Neuronal stem cell (in vitro differentiated cells): ENCODE data around the gene OPRD1.

Experiments
- DNase-seq: peaks from one replicate; pipeline ENCODE4 v3.0.0-alpha.2; 2013; ENCODE audit warnings: low spot score
- H2AFZ ChIP-seq: one replicate; pipeline ENCODE4 v1.6.1; 2013; ENCODE audit warnings: mild to moderate bottlenecking, low read length, inconsistent platforms
- H2AK5ac ChIP-seq: 2 replicates; pipeline ENCODE4 v1.6.1; 2013; ENCODE audit warnings: low read depth, mild to moderate bottlenecking, inconsistent platforms, low read length, moderate library complexity, mixed read lengths
- H2BK120ac ChIP-seq: 2 replicates; pipeline ENCODE4 v1.6.1; 2013; ENCODE audit warnings: low read depth, mild to moderate bottlenecking, inconsistent platforms, low read length, moderate library complexity, mixed read lengths
- H2BK12ac ChIP-seq: one replicate; pipeline ENCODE4 v1.6.1; 2013; ENCODE audit warnings: low read length, inconsistent platforms
- H2BK15ac ChIP-seq: 2 replicates; pipeline ENCODE4 v1.6.1; 2013; ENCODE audit warnings: mild to moderate bottlenecking, low read length, inconsistent platforms, mixed read lengths
- H2BK5ac ChIP-seq: one replicate; pipeline ENCODE4 v1.6.1; 2013; ENCODE audit warnings: inconsistent platforms, mild to moderate bottlenecking, low read length, moderate library complexity
- H3K14ac ChIP-seq: one replicate; pipeline ENCODE4 v1.6.1; 2013; ENCODE audit warnings: low read length, inconsistent platforms
- H3K18ac ChIP-seq: 2 replicates; pipeline ENCODE4 v1.6.1; 2013; ENCODE audit warnings: low read length, inconsistent platforms
- H3K23ac ChIP-seq: 2 replicates; pipeline ENCODE4 v1.6.1; 2013; ENCODE audit warnings: low read depth, mild to moderate bottlenecking, mixed read lengths, low read length, inconsistent platforms; ENCODE audit not compliant: poor library complexity
- H3K27ac ChIP-seq: replicated peaks from 3 replicates; pipeline ENCODE4 v1.5.1; 2013; ENCODE audit warnings: low read length, inconsistent platforms
- H3K27me3 ChIP-seq, 3 experiments: 2 replicates each; pipeline ENCODE4 v1.6.1; 2013; ENCODE audit warnings: low read length in 3 of 3, mild to moderate bottlenecking in 2 of 3, inconsistent platforms in 1 of 3, low read depth in 1 of 3, mixed read lengths in 1 of 3, moderate library complexity in 1 of 3; ENCODE audit not compliant: control insufficient read depth in 3 of 3, insufficient read depth in 3 of 3
- H3K36me3 ChIP-seq, 2 donors: replicated peaks in 1 of 2; 2 replicates each; pipeline ENCODE4 v1.6.1; 2013; ENCODE audit warnings: low read length in 2 of 2; ENCODE audit not compliant: control insufficient read depth in 2 of 2, insufficient read depth in 2 of 2
- H3K4ac ChIP-seq: 2 replicates; pipeline ENCODE4 v1.6.1; 2013; ENCODE audit warnings: inconsistent platforms, mild to moderate bottlenecking, low read length, moderate library complexity
- H3K4me1 ChIP-seq, 2 donors: 1 replicate in 1 of 2; 2 replicates in 1 of 2; pipeline ENCODE4 v1.6.1; 2013; ENCODE audit warnings: low read length in 2 of 2, low read depth in 1 of 2; ENCODE audit not compliant: control insufficient read depth in 2 of 2, insufficient read depth in 1 of 2
- H3K4me2 ChIP-seq: one replicate; pipeline ENCODE4 v1.6.1; 2013; ENCODE audit warnings: mild to moderate bottlenecking, low read length, inconsistent platforms; ENCODE audit not compliant: insufficient read depth, poor library complexity, severe bottlenecking
- H3K4me3 ChIP-seq, 2 donors: 2 replicates each; pipeline ENCODE4 v1.5.1; 2013; ENCODE audit warnings: low read length in 2 of 2, mild to moderate bottlenecking in 2 of 2, inconsistent platforms in 1 of 2, moderate library complexity in 1 of 2
- H3K79me1 ChIP-seq: one replicate; pipeline ENCODE4 v1.6.1; 2013; ENCODE audit warnings: low read depth, mild to moderate bottlenecking, inconsistent platforms, low read length, moderate library complexity
- H3K9ac ChIP-seq: one replicate; pipeline ENCODE4 v1.6.1; 2013; ENCODE audit warnings: mild to moderate bottlenecking, low read depth, low read length, inconsistent platforms; ENCODE audit not compliant: poor library complexity
- H3K9me3 ChIP-seq, 2 donors: replicated peaks in 1 of 2; 2 replicates each; pipeline versions ENCODE3 to v1.6.1; 2013; ENCODE audit warnings: low read length in 2 of 2, mild to moderate bottlenecking in 2 of 2, inconsistent platforms in 1 of 2, low read depth in 1 of 2, mixed read lengths in 1 of 2, moderate library complexity in 1 of 2; ENCODE audit not compliant: control insufficient read depth in 2 of 2, insufficient read depth in 1 of 2
- H4K8ac ChIP-seq: one replicate; pipeline ENCODE4 v1.6.1; 2013; ENCODE audit warnings: low read depth, mild to moderate bottlenecking, inconsistent platforms, low read length, moderate library complexity
- H4K91ac ChIP-seq: one replicate; pipeline ENCODE4 v1.6.1; 2013; ENCODE audit warnings: low read length, low read depth, mild to moderate bottlenecking, inconsistent platforms; ENCODE audit not compliant: poor library complexity
- WGBS, 2 donors: extraction: QIAGEN DNeasy Blood & Tissue Kit; methylation state at CpG; one replicate each; pipeline ENCODE4 v1.1.7; 2013; ENCODE audit warnings: missing lambda C conversion rate in 2 of 2, mixed read lengths in 1 of 2; ENCODE audit not compliant: insufficient read length in 2 of 2, insufficient replicate concordance in 1 of 2; ENCODE audit errors: extremely low coverage in 2 of 2; 5-methylcytosine and 5-hydroxymethylcytosine counted together

The OPRD1 gene

DNA sequence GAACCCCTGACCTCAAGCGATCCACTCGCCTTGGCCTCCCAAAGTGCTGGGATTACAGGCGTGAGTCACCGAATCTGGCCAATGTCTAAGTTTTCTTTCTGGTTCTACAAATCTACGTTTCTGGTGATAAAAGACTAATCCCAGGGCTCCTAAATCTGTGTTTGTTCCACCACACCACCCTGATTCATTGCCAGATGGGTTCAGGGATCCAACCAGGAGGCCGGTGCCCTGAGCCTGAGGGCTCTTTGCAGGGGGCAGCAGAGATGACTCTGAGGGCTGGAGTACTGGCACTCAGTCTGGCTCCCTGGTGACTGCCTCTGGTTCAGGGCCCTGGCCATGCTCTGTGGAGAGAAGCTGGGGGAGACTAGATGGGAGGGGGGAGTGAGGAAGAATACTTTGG lies 10.5 kb upstream of the OPRD1 start:
- no peak overlapping the region for H3K23ac ChIP-seq

DNA sequence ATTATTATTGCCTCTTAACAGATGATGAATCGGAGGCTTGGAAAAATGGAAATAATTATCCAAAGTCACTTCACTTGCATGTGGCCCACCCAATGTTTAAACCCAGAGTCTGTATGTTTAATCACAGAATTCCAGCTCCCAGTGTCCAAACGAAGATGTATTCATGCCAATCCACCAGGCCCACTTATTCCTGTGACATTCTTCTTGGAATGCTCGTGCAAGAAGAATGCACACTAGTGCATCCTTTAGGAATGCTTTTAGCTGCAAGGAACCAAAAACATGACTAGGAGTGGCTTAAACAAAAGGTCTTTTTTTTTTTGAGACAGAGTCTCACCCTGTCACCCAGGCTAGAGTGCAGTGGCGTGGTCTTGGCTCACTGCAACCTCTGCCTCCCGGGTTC lies 8.9 kb upstream of the OPRD1 start:
- Histone ChIP-seq H3K36me3 (no peaks in the 10 kb centered on the region), H3K18ac (no peak overlapping the region), H3K9me3 (peaks cover 0 to 2% of the 10 kb centered on the region in 2 donors), H3K79me1 (no peaks in the 10 kb centered on the region), H2AFZ (no peak overlapping the region), H3K4ac (no peak overlapping the region), H3K27ac (no peak overlapping the region), H2BK5ac (no peak overlapping the region), H3K4me3 (no peak overlapping the region), H3K27me3 (peaks cover 0 to 7% (median 0%) of the 10 kb centered on the region in 3 experiments), H3K14ac (no peak overlapping the region), H4K91ac (no peak overlapping the region), H2BK120ac (no peak overlapping the region), H3K4me2 (no peak overlapping the region), H3K4me1 (peaks cover 8 to 18% of the 10 kb centered on the region in 2 donors), H2BK15ac (no peak overlapping the region), H2AK5ac (no peak overlapping the region), H3K23ac (no peak overlapping the region), H4K8ac (no peak overlapping the region), H3K9ac (no peak overlapping the region), H2BK12ac (no peak overlapping the region)
- DNase-seq = no peak
- no CpG with 5 or more reads among the region's 5 CpGs for WGBS, 2 donors

More for the DNA sequence above, 10.5 kb upstream of the OPRD1 start:
- Histone ChIP-seq H2BK120ac (no peak overlapping the region), H3K4me1 (peaks cover 8 to 18% of the 10 kb centered on the region in 2 donors), H2BK15ac (no peak overlapping the region), H3K4me2 (no peak overlapping the region), H3K18ac (peak overlapping the region; percentile 40), H2AK5ac (no peak overlapping the region), H3K79me1 (no peaks in the 10 kb centered on the region), H4K91ac (no peak overlapping the region), H3K36me3 (no peaks in the 10 kb centered on the region), H3K9me3 (peaks cover 0 to 2% of the 10 kb centered on the region in 2 donors), H2BK12ac (no peak overlapping the region), H3K9ac (no peak overlapping the region), H2BK5ac (no peak overlapping the region), H4K8ac (no peak overlapping the region), H3K4ac (no peak overlapping the region), H3K14ac (no peak overlapping the region), H3K27ac (no peak overlapping the region), H2AFZ (no peak overlapping the region), H3K4me3 (no peak overlapping the region), H3K27me3 (peaks cover 0 to 13% (median 0%) of the 10 kb centered on the region in 3 experiments)
- WGBS, 2 donors = no CpG with 5 or more reads among the region's 6 CpGs
- no peak for DNase-seq

GRCh38 chr1:28803662-28804061 lies 8.3 kb upstream of the OPRD1 start:
- Histone ChIP-seq H3K14ac (no peak overlapping the region), H4K8ac (no peak overlapping the region), H2BK12ac (no peak overlapping the region), H2AFZ (peak overlapping the region; percentile 42), H3K36me3 (no peaks in the 10 kb centered on the region), H3K79me1 (no peaks in the 10 kb centered on the region), H3K9me3 (peaks cover 0 to 2% of the 10 kb centered on the region in 2 donors), H2BK5ac (no peak overlapping the region), H3K27ac (no peak overlapping the region), H3K23ac (no peak overlapping the region), H3K4me1 (peaks cover 8 to 18% of the 10 kb centered on the region in 2 donors), H4K91ac (no peak overlapping the region), H2BK120ac (no peak overlapping the region), H3K4ac (no peak overlapping the region), H3K4me2 (no peak overlapping the region), H3K18ac (no peak overlapping the region), H2AK5ac (no peak overlapping the region), H2BK15ac (no peak overlapping the region), H3K9ac (no peak overlapping the region), H3K27me3 (peaks cover 0 to 2% (median 0%) of the 10 kb centered on the region in 3 experiments), H3K4me3 (no peak overlapping the region)
- no CpG with 5 or more reads among the region's 3 CpGs for WGBS, 2 donors
- DNase-seq = no peak

GRCh38 chr1:28804071-28804470 lies 7.9 kb upstream of the OPRD1 start:
- Histone ChIP-seq H3K4me2 (no peak overlapping the region), H3K9me3 (peaks cover 0 to 2% of the 10 kb centered on the region in 2 donors), H3K9ac (no peak overlapping the region), H4K91ac (no peak overlapping the region), H2BK5ac (no peak overlapping the region), H3K27ac (no peak overlapping the region), H2BK12ac (no peak overlapping the region), H3K18ac (peak overlapping the region; percentile 9), H3K27me3 (no peaks in the 10 kb centered on the region), H3K14ac (no peak overlapping the region), H3K4ac (no peak overlapping the region), H3K4me1 (peaks cover 8 to 18% of the 10 kb centered on the region in 2 donors), H2AFZ (peak overlapping the region; percentile 42), H4K8ac (no peak overlapping the region), H3K36me3 (no peaks in the 10 kb centered on the region), H2BK15ac (no peak overlapping the region), H2AK5ac (no peak overlapping the region), H2BK120ac (no peak overlapping the region), H3K4me3 (no peak overlapping the region), H3K79me1 (no peaks in the 10 kb centered on the region), H3K23ac (no peak overlapping the region)
- WGBS, 2 donors = no CpG with 5 or more reads among the region's 3 CpGs
- no peak for DNase-seq
